H1 (cell line): ENCODE results near the gene STIM2.

Source experiments
- ASH2L ChIP-seq: fragments of 200-600, 300-600 bp; sonication (generic); IDR thresholded peaks from one replicate; pipeline ENCODE4 v1.7.1; 2017; ENCODE audit warnings: low read length
- CTCF ChIP-seq, 3 experiments: IDR thresholded peaks; 1 replicate in 2 of 3; 2 replicates in 1 of 3; pipeline versions ENCODE4 v1.5.1 to v1.6.1; 2011; ENCODE audit warnings: low read length in 3 of 3, mild to moderate bottlenecking in 3 of 3, inconsistent platforms in 2 of 3, low read depth in 1 of 3, moderate library complexity in 1 of 3; ENCODE audit not compliant: insufficient read depth in 1 of 3; ENCODE audit errors: control extremely low read depth in 1 of 3
- EP300 ChIP-seq, 2 experiments: IDR thresholded peaks; 1 replicate in 1 of 2; 2 replicates in 1 of 2; pipeline ENCODE4 v1.6.1; 2011 to 2012; ENCODE audit warnings: low read depth in 2 of 2, low read length in 2 of 2, mild to moderate bottlenecking in 2 of 2, borderline replicate concordance in 1 of 2, inconsistent platforms in 1 of 2, moderate library complexity in 1 of 2
- EZH2 ChIP-seq: fragments of 200-600 bp; sonication (generic); IDR thresholded peaks from 2 replicates; pipeline ENCODE4 v1.7.1; 2012; ENCODE audit warnings: low read depth, mild to moderate bottlenecking, moderate library complexity, low read length, inconsistent platforms; ENCODE audit not compliant: severe bottlenecking
- POLR2A ChIP-seq, 2 experiments: IDR thresholded peaks; 1 replicate in 1 of 2; 2 replicates in 1 of 2; pipeline ENCODE4 v1.6.1; 2011; ENCODE audit warnings: low read depth in 2 of 2, low read length in 2 of 2, mild to moderate bottlenecking in 2 of 2; ENCODE audit errors: control extremely low read depth in 1 of 2
- POLR2AphosphoS5 ChIP-seq: IDR thresholded peaks from 2 replicates; pipeline ENCODE4 v1.6.1; 2011; ENCODE audit warnings: low read depth, low read length
- RAD21 ChIP-seq, 2 experiments: IDR thresholded peaks in 1 of 2; conservative IDR thresholded peaks in 1 of 2; 2 replicates each; pipeline ENCODE4 v1.6.1; 2011; ENCODE audit warnings: low read depth in 2 of 2, low read length in 2 of 2, improper control_type of control experiment in 1 of 2, inconsistent platforms in 1 of 2, mild to moderate bottlenecking in 1 of 2, moderate library complexity in 1 of 2
- TEAD4 ChIP-seq: IDR thresholded peaks from 2 replicates; pipeline ENCODE4 v1.6.1; 2012; ENCODE audit warnings: low read depth, low read length, inconsistent platforms, mixed read lengths
- USF2 ChIP-seq: IDR thresholded peaks from 2 replicates; pipeline ENCODE4 v1.6.1; 2011; ENCODE audit warnings: low read length, improper control_type of control experiment

GRCh38 chr4:27043200-27043599 is 182.6 kb downstream of the STIM2 start:
- TF ChIP-seq TEAD4 (no peak), USF2 (no peak), RAD21 (IDR thresholded peaks at IDR 0.05 in 1 of 2, conservative IDR thresholded peaks at IDR 0.05 in 1 of 2; ENCODE audit: low read depth in 2 of 2, low read length in 2 of 2) (no peak), CTCF (IDR thresholded peaks at IDR 0.05; ENCODE audit: control extremely low read depth in 1 of 3, insufficient read depth in 1 of 3, low read depth in 1 of 3, low read length in 3 of 3) (no peak), EP300 (IDR thresholded peaks at IDR 0.05; ENCODE audit: borderline replicate concordance in 1 of 2, low read depth in 2 of 2, low read length in 2 of 2) (no peak), ASH2L (no peak), POLR2A (IDR thresholded peaks at IDR 0.05; ENCODE audit: control extremely low read depth in 1 of 2, low read depth in 2 of 2, low read length in 2 of 2) (no peak), POLR2AphosphoS5 (no peak), EZH2 (no peak)
